Mesendoderm (in vitro differentiated cells): ENCODE data around the gene EFCAB12.
"Not testable (repeated sequence)": the region's sequence is repeated elsewhere in the genome, so short reads cannot be mapped to it uniquely, and the experiment has no call there.

Experiments
- DNase-seq: peaks from one replicate; pipeline ENCODE4 v3.0.0; 2013
- H2AK5ac ChIP-seq: 2 replicates; pipeline ENCODE4 v1.6.1; 2013; ENCODE audit warnings: low read length, inconsistent platforms
- H2BK120ac ChIP-seq: 2 replicates; pipeline ENCODE4 v1.6.1; 2013; ENCODE audit warnings: low read depth, mild to moderate bottlenecking, low read length, moderate library complexity, mixed read lengths
- H2BK15ac ChIP-seq: replicated peaks from 2 replicates; pipeline ENCODE4 v1.6.1; 2013; ENCODE audit warnings: low read depth, mild to moderate bottlenecking, moderate library complexity
- H2BK5ac ChIP-seq: 2 replicates; pipeline ENCODE4 v1.6.1; 2013; ENCODE audit warnings: low read length, inconsistent platforms
- H3K18ac ChIP-seq: 2 replicates; pipeline ENCODE4 v1.6.1; 2013; ENCODE audit warnings: mild to moderate bottlenecking, low read length, mixed read lengths
- H3K23ac ChIP-seq: one replicate; pipeline ENCODE4 v1.6.1; 2013; ENCODE audit warnings: low read length
- H3K27ac ChIP-seq: 2 replicates; pipeline ENCODE4 v1.5.1; 2013; ENCODE audit warnings: low read depth, mild to moderate bottlenecking, inconsistent platforms, low read length, moderate library complexity
- H3K27me3 ChIP-seq: 2 replicates; pipeline ENCODE4 v1.6.1; 2013; ENCODE audit warnings: low read length, control low read depth, mild to moderate bottlenecking, inconsistent platforms; ENCODE audit not compliant: insufficient read depth, poor library complexity
- H3K36me3 ChIP-seq: 2 replicates; pipeline ENCODE4 v1.6.1; 2013; ENCODE audit warnings: low read length, inconsistent platforms; ENCODE audit not compliant: control insufficient read depth, insufficient read depth
- H3K4ac ChIP-seq: one replicate; pipeline ENCODE4 v1.6.1; 2013; ENCODE audit warnings: low read depth, mild to moderate bottlenecking, low read length, moderate library complexity
- H3K4me1 ChIP-seq: 2 replicates; pipeline ENCODE4 v1.6.1; 2013; ENCODE audit warnings: low read depth, low read length, inconsistent platforms; ENCODE audit not compliant: control insufficient read depth
- H3K4me2 ChIP-seq: 2 replicates; pipeline ENCODE4 v1.6.1; 2013; ENCODE audit warnings: low read length
- H3K4me3 ChIP-seq: 2 replicates; pipeline ENCODE4 v1.5.1; 2013; ENCODE audit warnings: mild to moderate bottlenecking, low read length
- H3K56ac ChIP-seq: one replicate; pipeline ENCODE4 v1.6.1; 2013; ENCODE audit warnings: low read length
- H3K79me1 ChIP-seq: 2 replicates; pipeline ENCODE4 v1.6.1; 2013; ENCODE audit warnings: low read length, inconsistent platforms
- H3K79me2 ChIP-seq: 2 replicates; pipeline ENCODE4 v1.6.1; 2013; ENCODE audit warnings: mild to moderate bottlenecking, low read length; ENCODE audit not compliant: control insufficient read depth, insufficient read depth
- H3K9ac ChIP-seq: 2 replicates; pipeline ENCODE4 v1.6.1; 2013; ENCODE audit warnings: low read length, inconsistent platforms
- H4K5ac ChIP-seq: one replicate; pipeline ENCODE4 v1.6.1; 2013; ENCODE audit warnings: low read length
- H4K8ac ChIP-seq: one replicate; pipeline ENCODE4 v1.6.1; 2013; ENCODE audit warnings: low read depth, mild to moderate bottlenecking, control low read depth, low read length, moderate library complexity
- WGBS: extraction: QIAGEN DNeasy Blood & Tissue Kit; methylation state at CpG from one replicate; pipeline ENCODE4 v1.1.7; 2013; ENCODE audit warnings: low lambda C conversion rate, missing lambda C conversion rate; ENCODE audit not compliant: insufficient coverage; ENCODE audit errors: extremely low coverage; 5-methylcytosine and 5-hydroxymethylcytosine counted together

EFCAB12 gene

DNA sequence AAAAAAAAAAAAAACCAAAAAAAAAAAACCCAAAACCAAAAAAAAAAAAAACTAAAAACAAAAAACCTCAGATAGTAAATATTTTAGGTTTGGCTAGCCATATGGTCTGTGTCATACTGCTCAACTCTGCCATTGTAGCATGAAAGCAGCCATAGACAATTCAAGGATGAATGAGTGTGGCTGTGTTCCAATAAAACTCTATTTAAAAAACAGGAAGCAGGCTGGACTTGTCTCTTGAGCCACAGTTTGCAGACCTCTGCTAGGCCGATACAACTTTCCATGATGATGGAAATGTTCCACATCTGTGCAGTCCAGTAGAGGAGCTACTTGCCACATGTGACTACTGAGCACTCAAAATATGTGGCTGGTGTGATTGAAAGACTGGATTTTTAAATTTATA is 11.1 kb downstream of the EFCAB12 start:
- H3K4me2 ChIP-seq = no peak overlapping the region
- H3K79me1 ChIP-seq = no peaks in the 10 kb centered on the region
- no peak overlapping the region for H2BK15ac ChIP-seq
- no peaks in the 10 kb centered on the region for H3K27me3 ChIP-seq
- H3K27ac ChIP-seq = no peak overlapping the region
- H2BK5ac ChIP-seq = no peak overlapping the region
- no peak overlapping the region for H3K18ac ChIP-seq
- H3K79me2 ChIP-seq = no peaks in the 10 kb centered on the region
- WGBS = no CpG with 5 or more reads among the region's 1 CpG
- H2BK120ac ChIP-seq = no peak overlapping the region
- H2AK5ac ChIP-seq = no peak overlapping the region
- no peak overlapping the region for H4K8ac ChIP-seq
- H4K5ac ChIP-seq = no peak overlapping the region
- no peaks in the 10 kb centered on the region for H3K4me1 ChIP-seq
- no peak overlapping the region for H3K4ac ChIP-seq
- H3K9ac ChIP-seq = no peak overlapping the region
- H3K36me3 ChIP-seq = no peaks in the 10 kb centered on the region
- DNase-seq = no peak
- H3K56ac ChIP-seq = no peak overlapping the region
- H3K4me3 ChIP-seq = no peak overlapping the region
- H3K23ac ChIP-seq = no peak overlapping the region

DNA sequence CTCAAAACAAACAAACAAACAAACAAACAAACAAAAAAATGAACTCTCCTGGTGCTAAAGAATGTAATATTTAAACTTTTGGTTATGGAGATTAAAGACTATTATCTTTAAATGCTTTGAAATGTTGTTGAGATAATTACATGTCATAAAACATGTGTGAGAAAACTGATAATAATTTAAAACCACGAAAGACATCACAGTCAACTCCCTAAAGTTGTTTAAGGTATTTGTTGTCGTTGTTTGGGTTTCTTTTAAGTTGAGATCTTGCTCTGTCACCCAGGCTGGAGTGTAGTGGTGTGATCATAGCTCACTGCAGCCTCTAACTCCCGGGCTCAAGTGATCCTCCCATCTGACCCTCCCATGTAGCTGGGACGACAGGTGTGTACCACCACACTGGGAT is 12.0 kb downstream of the EFCAB12 start:
- H3K23ac ChIP-seq = no peak overlapping the region
- no peaks in the 10 kb centered on the region for H3K79me1 ChIP-seq
- no peak overlapping the region for H3K18ac ChIP-seq
- H2BK15ac ChIP-seq = no peak overlapping the region
- H4K5ac ChIP-seq = no peak overlapping the region
- H3K4me1 ChIP-seq = no peaks in the 10 kb centered on the region
- no peak overlapping the region for H2BK5ac ChIP-seq
- H2AK5ac ChIP-seq = no peak overlapping the region
- no peak overlapping the region for H3K27ac ChIP-seq
- no peak for DNase-seq
- no peak overlapping the region for H3K4ac ChIP-seq
- H3K79me2 ChIP-seq = no peaks in the 10 kb centered on the region
- no peak overlapping the region for H3K4me2 ChIP-seq
- WGBS = no CpG with 5 or more reads among the region's 4 CpGs
- no peaks in the 10 kb centered on the region for H3K36me3 ChIP-seq
- no peak overlapping the region for H4K8ac ChIP-seq
- no peak overlapping the region for H3K56ac ChIP-seq
- H2BK120ac ChIP-seq = no peak overlapping the region
- no peaks in the 10 kb centered on the region for H3K27me3 ChIP-seq
- no peak overlapping the region for H3K4me3 ChIP-seq
- H3K9ac ChIP-seq = no peak overlapping the region

DNA sequence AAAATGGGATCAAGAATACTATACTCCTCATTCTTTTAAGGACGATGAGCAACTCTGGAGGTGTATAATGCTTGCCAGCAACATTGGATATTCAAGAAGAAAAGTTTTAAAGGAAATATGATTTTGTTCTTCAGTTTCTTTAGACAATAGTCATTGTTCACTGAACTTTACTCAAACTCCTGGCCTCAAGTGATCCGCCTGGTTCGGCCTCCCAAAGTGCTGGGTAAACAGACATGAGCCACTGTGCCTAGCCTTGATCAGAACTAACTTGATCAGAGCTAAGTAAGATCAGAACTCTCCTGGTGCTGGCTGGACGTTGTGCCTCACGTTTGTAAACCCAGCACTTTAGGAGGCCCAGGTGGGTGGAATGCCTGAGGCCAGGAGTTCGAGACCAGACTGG is 12.6 kb downstream of the EFCAB12 start:
- Histone ChIP-seq H3K4ac (no peak overlapping the region), H3K4me1 (no peaks in the 10 kb centered on the region), H3K9ac (no peak overlapping the region), H3K56ac (no peak overlapping the region), H4K5ac (no peak overlapping the region), H4K8ac (no peak overlapping the region), H3K18ac (no peak overlapping the region), H3K79me2 (no peaks in the 10 kb centered on the region), H3K27me3 (no peaks in the 10 kb centered on the region), H2AK5ac (no peak overlapping the region), H2BK120ac (no peak overlapping the region), H3K4me3 (no peak overlapping the region), H3K79me1 (no peaks in the 10 kb centered on the region), H3K27ac (no peak overlapping the region), H2BK5ac (no peak overlapping the region), H3K23ac (no peak overlapping the region), H3K4me2 (no peak overlapping the region), H3K36me3 (no peaks in the 10 kb centered on the region), H2BK15ac (no peak overlapping the region)
- no peak for DNase-seq
- WGBS = no CpG with 5 or more reads among the region's 6 CpGs

DNA sequence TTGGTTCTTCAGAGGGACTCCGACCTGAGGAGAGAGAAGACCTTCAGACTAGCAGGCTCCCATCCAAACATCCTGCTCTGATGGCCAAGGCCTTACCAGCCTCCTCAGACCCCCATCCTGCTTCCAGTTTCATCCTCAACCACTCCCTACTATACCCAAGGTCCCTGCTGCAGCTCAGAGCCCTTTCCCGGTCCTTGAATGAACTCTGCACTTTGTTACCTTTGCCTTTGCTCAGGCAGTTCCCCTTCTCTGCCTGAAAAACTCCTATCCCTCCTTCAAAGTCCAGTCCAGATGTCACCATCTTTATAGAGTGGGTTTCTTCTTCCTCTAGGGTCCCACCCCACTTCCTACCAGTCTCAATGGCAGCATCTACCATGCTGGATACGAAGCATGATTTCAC is 13.1 kb downstream of the EFCAB12 start:
- no peak overlapping the region for H3K9ac ChIP-seq

DNA sequence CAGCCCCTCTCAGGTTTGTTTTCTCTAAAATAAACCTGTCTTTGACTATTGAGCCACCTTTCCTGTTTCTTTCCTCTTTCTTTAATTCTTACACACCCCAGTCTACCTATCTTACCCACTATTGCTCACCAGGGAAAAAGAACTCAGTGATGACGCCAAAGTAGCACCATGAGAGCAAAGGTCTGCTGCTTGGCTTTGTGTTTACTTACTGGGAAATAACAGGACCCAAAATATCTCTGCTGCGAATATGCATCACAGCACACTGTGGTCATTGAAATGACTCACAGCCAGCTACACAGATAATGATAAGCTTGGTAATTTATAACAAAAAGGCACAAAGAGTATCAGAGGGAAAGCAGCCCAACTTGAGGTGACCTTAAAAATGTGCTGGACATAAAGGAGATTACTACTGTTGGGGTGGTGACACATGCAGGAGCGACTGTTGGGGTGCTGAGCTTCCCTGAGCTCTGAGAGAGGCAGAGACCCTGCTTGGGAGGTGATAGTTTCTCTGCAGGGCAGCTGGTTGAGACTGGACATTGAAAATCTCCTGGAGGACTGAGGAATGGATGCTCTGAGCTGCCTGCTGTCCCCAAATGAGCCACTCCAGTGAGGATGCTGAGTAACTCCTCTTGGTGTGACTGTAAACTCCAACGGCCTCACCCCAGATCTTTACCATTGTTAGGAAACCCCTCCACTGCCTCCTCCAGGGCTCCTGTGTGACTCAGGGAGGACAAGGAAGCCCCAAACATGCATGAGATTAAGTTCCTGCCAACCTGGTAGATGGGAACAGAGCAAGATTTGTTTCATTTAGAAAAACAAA is 14.5 kb downstream of the EFCAB12 start:
- H4K5ac ChIP-seq = no peak overlapping the region
- WGBS = no CpG with 5 or more reads among the region's 4 CpGs
- no peak overlapping the region for H2BK5ac ChIP-seq
- H3K79me2 ChIP-seq = no peaks in the 10 kb centered on the region
- H4K8ac ChIP-seq = no peak overlapping the region
- H3K4me2 ChIP-seq = no peak overlapping the region
- H3K23ac ChIP-seq = no peak overlapping the region
- no peaks in the 10 kb centered on the region for H3K4me1 ChIP-seq
- H3K56ac ChIP-seq = no peak overlapping the region
- no peak overlapping the region for H2AK5ac ChIP-seq
- H3K4ac ChIP-seq = no peak overlapping the region
- no peak overlapping the region for H2BK120ac ChIP-seq
- H3K18ac ChIP-seq = no peak overlapping the region
- no peaks in the 10 kb centered on the region for H3K27me3 ChIP-seq
- no peak overlapping the region for H3K4me3 ChIP-seq
- no peak for DNase-seq
- H3K27ac ChIP-seq = no peak overlapping the region
- no peak overlapping the region for H3K9ac ChIP-seq
- no peaks in the 10 kb centered on the region for H3K79me1 ChIP-seq
- no peaks in the 10 kb centered on the region for H3K36me3 ChIP-seq
- H2BK15ac ChIP-seq = no peak overlapping the region

More for the DNA sequence above, 13.1 kb downstream of the EFCAB12 start:
- Histone ChIP-seq H2BK120ac (no peak overlapping the region), H3K27me3 (no peaks in the 10 kb centered on the region), H3K79me2 (no peaks in the 10 kb centered on the region), H3K18ac (no peak overlapping the region), H2AK5ac (no peak overlapping the region), H3K79me1 (no peaks in the 10 kb centered on the region), H2BK5ac (no peak overlapping the region), H3K27ac (no peak overlapping the region), H4K5ac (no peak overlapping the region), H3K36me3 (no peaks in the 10 kb centered on the region), H3K23ac (no peak overlapping the region), H2BK15ac (no peak overlapping the region), H3K4ac (no peak overlapping the region), H4K8ac (no peak overlapping the region), H3K4me3 (no peak overlapping the region), H3K4me1 (no peaks in the 10 kb centered on the region), H3K4me2 (no peak overlapping the region), H3K56ac (no peak overlapping the region)
- no peak for DNase-seq
- no CpG with 5 or more reads among the region's 3 CpGs for WGBS

DNA sequence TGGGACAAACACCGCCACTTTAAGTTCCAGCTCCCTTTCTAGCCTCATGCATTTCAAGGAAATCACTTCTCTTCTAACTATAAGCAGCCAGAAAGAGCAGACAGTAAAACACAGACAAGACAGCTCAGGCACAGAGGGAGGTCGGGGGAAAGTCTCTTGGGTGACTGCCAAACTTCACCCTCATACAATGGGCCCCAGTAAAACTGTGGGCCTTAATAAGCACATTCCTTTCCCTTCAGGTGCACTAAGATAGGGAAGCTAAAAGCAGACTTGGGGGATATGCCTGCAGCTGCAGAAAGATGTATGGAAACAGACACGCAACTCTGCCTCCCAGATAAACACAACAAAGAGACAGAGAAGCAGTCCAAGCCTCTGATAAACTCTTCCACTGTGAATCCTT is 15.2 kb downstream of the EFCAB12 start:
- H3K4me2 ChIP-seq, H4K8ac ChIP-seq, H3K56ac ChIP-seq, H3K18ac ChIP-seq, H2AK5ac ChIP-seq, H3K79me1 ChIP-seq, H2BK15ac ChIP-seq, H3K4me3 ChIP-seq, H3K9ac ChIP-seq, H3K27ac ChIP-seq, H4K5ac ChIP-seq, H3K4ac ChIP-seq, H3K23ac ChIP-seq, H3K36me3 ChIP-seq, H2BK120ac ChIP-seq, DNase-seq, H3K79me2 ChIP-seq, H3K27me3 ChIP-seq, H3K4me1 ChIP-seq, H2BK5ac ChIP-seq: not testable (repeated sequence)
- no CpG with 5 or more reads among the region's 3 CpGs for WGBS
